ENCODE measurements around the gene XKRX. TPM values are rescaled to one million over a fixed set of nuclear protein-coding genes. Genes with fewer than 3 reads are reported as not detected.

The XKRX gene
- polyA plus RNA-seq: not detected

DNA sequence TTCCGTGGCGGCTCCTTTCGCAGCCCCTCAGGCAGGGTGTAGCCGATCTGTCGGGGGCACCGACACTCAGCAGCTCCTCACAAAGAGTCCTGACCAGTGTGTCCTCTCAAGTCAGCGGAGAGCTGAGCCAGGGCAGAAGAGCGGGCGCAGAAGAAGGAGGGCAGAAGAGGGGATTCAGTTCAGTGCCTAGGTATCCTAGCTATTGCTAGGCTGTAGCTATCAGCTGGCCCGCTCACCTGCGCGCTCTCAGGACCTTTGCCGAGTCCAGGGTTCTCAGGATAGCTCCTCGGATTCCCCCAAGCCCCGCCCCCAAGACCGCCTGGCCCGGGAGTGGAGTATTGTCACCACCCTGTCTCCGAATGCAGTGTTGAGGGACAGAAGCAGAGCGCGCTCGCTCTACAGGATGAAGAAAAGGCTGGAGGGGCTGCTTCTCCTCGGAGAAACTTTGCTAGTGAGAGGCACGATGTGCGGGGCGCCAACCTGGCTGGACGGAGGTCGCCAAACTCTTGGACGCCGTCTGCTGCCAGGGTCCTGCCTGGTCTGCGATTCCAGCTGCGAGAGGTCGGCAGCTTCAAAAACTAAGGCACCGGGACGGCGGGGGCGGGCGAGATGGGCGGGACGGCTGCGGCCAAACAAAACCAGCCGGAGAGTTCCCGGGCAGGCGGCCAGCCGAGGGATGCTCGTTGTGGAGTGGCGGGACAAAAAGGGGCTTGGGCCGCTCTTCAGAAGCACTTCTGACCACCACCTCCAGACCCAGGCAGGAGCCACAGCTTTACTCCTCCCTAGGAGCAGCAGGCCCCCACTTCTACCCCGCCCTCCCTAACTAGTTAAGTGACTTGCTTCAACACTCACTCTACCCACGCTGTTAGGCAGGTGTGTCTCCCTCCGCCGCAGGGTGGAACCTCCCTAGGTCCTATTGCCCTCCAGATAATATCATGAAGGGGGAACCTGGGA, at the start of gene XKRX:
Gene XKRX, minus strand, starts transcription at position 258 of the 954 bp plus-strand sequence. CDS start 613 bp downstream, outside the sequence.
- H3K36me3 Mint-ChIP-seq: peaks cover 0 to 9% (median 0%) of the 10 kb centered on the region in 3 donors
- no peak within 1 kb of the TSS for H3K27ac Mint-ChIP-seq
- peaks cover 9 to 11% of the 10 kb centered on the region in 2 donors for H3K4me1 Mint-ChIP-seq
- peaks cover 4 to 22% (median 8%) of the 10 kb centered on the region in 3 donors for H3K27me3 Mint-ChIP-seq (ENCODE audit: low read depth in 3 of 3)
- peak within 1 kb of the TSS; percentile 76 to 84 (median 82) for H3K4me3 Mint-ChIP-seq
- peaks cover 0 to 3% (median 0%) of the 10 kb centered on the region in 6 donors for H3K9me3 Mint-ChIP-seq
- no peak for DNase-seq

DNA sequence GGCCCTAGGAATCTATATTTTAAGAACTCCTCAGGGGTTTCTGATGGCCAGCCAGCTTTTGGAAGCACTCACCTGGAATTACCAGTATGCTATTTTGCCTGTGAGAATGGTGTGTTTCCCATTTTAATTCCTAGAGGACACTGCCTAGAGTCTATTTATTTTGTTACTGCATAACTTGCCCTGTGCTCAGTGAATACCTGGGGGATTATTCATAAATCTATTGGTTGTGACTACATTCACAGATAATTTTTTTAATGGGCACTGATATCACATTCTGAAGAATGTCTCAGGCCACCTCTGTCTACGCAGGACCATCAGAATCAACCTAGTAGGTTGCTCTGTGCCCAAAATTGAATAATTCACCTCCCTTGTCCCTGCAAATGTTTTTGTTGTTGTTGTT, 47.5 kb upstream of the XKRX start:
- Mint-ChIP-seq H3K4me1 (no peaks in the 10 kb centered on the region), H3K27ac (no peak overlapping the region), H3K4me3 (no peak overlapping the region), H3K9me3 (no peaks in the 10 kb centered on the region), H3K27me3 (ENCODE audit: low read depth in 3 of 3) (no peaks in the 10 kb centered on the region), H3K36me3 (peaks cover 0 to 11% (median 7%) of the 10 kb centered on the region in 3 donors)
- no peak for DNase-seq

DNA sequence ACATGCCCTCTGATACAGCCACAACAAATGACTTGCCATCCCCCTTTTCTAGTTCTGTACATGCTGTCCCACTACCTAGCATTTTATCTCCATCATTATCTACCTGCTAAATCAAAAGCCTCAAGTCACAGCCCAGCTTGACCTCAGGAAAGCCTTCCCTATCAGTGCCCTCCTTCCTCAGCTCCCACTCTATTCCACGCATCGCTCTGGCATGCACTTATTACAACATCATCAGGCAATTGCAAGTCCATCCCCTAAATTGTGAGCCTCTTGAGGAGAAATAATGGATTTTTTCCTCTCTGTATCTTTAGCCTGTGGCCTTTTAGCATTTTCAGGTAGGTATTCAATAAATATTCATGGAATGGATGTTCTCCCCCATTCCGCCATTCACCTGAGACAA, 46.5 kb upstream of the XKRX start:
- Mint-ChIP-seq H3K4me1 (no peaks in the 10 kb centered on the region), H3K36me3 (peaks cover 0 to 11% (median 7%) of the 10 kb centered on the region in 3 donors), H3K9me3 (no peaks in the 10 kb centered on the region), H3K4me3 (no peak overlapping the region), H3K27me3 (ENCODE audit: low read depth in 3 of 3) (no peaks in the 10 kb centered on the region), H3K27ac (no peak overlapping the region)
- no peak for DNase-seq

DNA sequence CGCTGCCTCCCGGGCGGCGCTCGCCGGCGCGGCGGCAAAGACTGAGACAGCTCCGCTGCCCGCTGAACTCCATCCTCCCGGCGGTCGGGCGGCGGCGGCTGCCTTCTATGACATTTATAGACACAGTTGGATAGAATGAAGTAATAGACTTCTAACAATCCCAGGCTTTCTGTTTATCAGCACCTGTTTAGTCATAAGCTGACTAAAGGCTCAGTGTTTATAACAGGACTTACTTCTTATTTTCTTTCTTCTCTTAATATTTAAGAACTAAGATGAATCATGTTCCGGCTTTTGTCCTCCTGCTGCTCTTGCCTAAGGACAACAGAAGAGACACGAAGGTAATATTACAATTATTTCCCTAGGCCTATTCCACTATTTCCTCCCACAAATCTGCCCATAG, 44.7 kb upstream of the XKRX start:
- Mint-ChIP-seq H3K4me1 (no peaks in the 10 kb centered on the region), H3K4me3 (no peak overlapping the region), H3K27me3 (ENCODE audit: low read depth in 3 of 3) (peaks cover 0 to 3% (median 0%) of the 10 kb centered on the region in 3 donors), H3K9me3 (no peaks in the 10 kb centered on the region), H3K36me3 (peaks cover 0 to 7% (median 7%) of the 10 kb centered on the region in 3 donors), H3K27ac (no peak overlapping the region)
- no peak for DNase-seq

DNA sequence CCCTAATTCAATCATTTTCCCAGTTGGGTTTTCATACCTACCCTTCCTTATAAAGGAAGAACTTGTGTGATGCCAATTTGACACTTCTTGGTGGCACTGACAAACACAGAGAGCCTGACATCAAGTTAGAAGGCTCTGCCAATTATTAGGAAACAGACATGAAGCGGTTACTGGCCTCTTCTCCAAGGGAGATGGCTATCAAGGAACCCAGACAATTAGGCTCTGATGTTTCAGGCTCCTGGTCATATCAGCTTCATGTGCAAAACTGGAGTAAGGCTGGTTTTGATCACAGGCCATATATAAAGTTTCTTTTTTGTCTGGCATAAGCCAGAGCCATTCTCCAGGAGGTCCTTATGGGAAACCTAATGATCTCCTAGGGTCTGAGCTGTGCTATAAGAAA, 41.2 kb upstream of the XKRX start:
- Mint-ChIP-seq H3K4me1 (no peaks in the 10 kb centered on the region), H3K36me3 (peaks cover 0 to 3% (median 0%) of the 10 kb centered on the region in 3 donors), H3K9me3 (no peaks in the 10 kb centered on the region), H3K27me3 (ENCODE audit: low read depth in 3 of 3) (peaks cover 0 to 3% (median 0%) of the 10 kb centered on the region in 3 donors), H3K4me3 (no peak overlapping the region), H3K27ac (no peak overlapping the region)
- DNase-seq: no peak

DNA sequence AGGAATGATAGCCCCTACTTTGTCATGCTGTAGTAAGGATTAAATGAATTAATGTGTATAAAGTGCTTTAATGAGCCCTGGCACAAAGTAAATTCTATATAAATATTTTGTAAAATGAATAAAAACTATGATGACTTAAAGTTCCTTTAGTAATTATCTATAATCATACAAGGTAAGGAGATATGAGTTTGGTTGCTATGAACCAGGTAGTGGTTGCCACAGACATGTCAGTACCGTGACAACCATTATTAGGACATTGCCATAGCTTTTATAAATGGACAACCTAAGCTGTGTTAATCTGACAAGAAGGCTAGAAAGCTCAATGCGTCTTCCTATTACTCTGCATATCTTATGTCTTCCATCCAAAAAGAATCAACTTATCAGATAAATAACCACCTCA, 40.7 kb upstream of the XKRX start, which contains the start of gene ARL13A:
Gene ARL13A, plus strand, starts transcription at position 301 of the 400 bp plus-strand sequence. CDS start 3,982 bp downstream, outside the sequence.
- no peak within 1 kb of the TSS for H3K27ac Mint-ChIP-seq
- peaks cover 0 to 3% (median 0%) of the 10 kb centered on the region in 3 donors for H3K36me3 Mint-ChIP-seq
- DNase-seq: no peak
- no peaks in the 10 kb centered on the region for H3K9me3 Mint-ChIP-seq
- H3K4me1 Mint-ChIP-seq: no peaks in the 10 kb centered on the region
- peaks cover 0 to 3% (median 0%) of the 10 kb centered on the region in 3 donors for H3K27me3 Mint-ChIP-seq (ENCODE audit: low read depth in 3 of 3)
- H3K4me3 Mint-ChIP-seq: no peak within 1 kb of the TSS

DNA sequence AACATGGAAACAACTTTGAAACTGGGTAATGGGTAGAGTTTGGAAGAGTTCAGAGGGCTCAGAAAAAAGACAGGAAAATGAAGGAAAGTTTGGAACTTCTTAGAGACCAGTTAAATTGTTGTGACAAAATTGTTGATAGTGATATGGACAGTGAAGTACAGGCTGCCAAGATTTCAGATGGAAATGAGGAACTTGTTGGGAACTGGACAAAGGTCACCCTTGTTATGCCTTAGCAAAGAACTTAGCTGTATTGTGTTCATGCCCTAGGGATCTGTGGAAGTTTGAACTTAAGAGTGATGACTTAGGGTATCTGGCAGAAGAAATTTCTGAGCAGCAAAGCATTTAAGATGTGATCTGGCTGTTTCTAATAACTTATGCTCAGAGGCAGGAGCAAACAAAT, 35.6 kb upstream of the XKRX start:
- Mint-ChIP-seq H3K4me1 (no peaks in the 10 kb centered on the region), H3K4me3 (no peak overlapping the region), H3K36me3 (no peaks in the 10 kb centered on the region), H3K27ac (no peak overlapping the region), H3K27me3 (ENCODE audit: low read depth in 3 of 3) (peaks cover 0 to 3% (median 2%) of the 10 kb centered on the region in 3 donors), H3K9me3 (no peaks in the 10 kb centered on the region)
- no peak for DNase-seq

DNA sequence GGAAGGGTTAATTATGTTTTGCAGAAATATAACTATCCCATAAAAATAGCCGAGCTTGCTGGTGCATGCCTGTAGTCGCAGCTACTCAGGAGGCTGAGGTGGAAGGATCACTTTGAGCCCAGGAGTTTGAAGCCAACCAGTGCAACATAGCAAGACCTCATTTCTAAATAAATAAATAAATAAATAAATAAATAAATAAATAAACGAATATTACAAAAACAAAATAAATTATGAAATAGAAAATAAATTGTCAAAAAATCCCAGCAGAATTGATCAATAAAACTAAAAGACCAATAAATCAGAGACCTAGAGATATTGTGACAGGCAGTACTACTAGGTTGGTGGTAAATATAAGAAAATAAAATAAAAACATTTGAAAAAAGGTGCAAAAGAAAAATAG, 34.1 kb upstream of the XKRX start:
- peaks cover 0 to 3% (median 2%) of the 10 kb centered on the region in 3 donors for H3K27me3 Mint-ChIP-seq (ENCODE audit: low read depth in 3 of 3)
- no peaks in the 10 kb centered on the region for H3K36me3 Mint-ChIP-seq
- H3K4me3 Mint-ChIP-seq: no peak overlapping the region
- H3K4me1 Mint-ChIP-seq: no peaks in the 10 kb centered on the region
- no peak overlapping the region for H3K27ac Mint-ChIP-seq
- DNase-seq: no peak
- no peaks in the 10 kb centered on the region for H3K9me3 Mint-ChIP-seq

DNA sequence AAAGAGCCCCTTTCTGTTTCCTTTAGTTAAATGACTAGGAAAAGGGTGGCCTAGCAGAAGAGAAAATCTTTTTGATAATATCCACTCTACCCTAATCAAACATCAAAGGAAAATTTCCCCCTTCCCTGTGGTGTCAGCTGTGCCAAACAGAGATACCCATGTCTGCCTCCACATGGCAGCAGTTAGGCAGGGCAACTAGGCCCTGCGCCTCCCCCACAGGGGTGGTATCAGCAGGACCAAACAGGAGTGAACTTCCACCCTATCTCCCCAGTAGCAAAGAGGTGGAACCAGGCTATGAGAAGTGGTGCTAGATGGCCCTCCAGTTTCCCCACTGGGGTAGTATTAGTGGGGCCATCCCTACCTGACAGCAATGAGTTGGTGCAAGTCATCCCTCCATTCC, 19.8 kb upstream of the XKRX start:
- no peak for DNase-seq
- Mint-ChIP-seq H3K36me3 (peaks cover 0 to 7% (median 0%) of the 10 kb centered on the region in 3 donors), H3K27ac (no peak overlapping the region), H3K9me3 (no peaks in the 10 kb centered on the region), H3K4me1 (no peaks in the 10 kb centered on the region), H3K4me3 (no peak overlapping the region), H3K27me3 (ENCODE audit: low read depth in 3 of 3) (peaks cover 0 to 8% (median 0%) of the 10 kb centered on the region in 3 donors)

DNA sequence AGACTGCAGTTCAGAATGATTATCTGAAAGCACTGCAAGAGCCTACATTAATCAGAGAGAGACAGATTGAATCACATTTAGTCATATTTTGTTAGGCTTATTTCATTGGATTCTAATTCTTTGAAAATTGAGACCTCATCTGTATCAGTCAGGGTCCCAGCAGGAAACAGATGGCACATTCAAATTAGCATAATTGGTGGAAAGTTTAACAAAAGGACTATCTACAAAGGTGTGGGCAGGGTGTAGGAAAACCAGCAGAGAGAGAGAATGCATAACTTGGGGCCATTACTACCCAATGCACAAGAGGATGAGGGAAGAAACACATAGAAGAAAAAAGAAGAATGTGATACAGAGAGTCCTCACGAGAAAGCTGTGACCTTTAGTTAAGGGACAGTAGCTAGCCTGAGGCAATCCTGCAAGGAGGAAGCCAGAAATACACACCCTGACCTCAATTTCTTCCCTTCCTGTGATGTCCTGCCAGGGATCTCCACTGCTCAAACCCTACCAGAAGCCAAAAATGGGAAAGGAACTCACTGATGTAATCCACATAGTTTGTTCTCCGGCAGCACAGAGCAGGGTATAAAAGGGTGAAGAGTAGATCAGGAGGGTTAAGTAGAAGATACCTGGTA, 17.7 kb upstream of the XKRX start:
- Mint-ChIP-seq H3K4me3 (no peak overlapping the region), H3K9me3 (no peaks in the 10 kb centered on the region), H3K4me1 (no peaks in the 10 kb centered on the region), H3K27ac (no peak overlapping the region), H3K36me3 (peaks cover 0 to 3% (median 0%) of the 10 kb centered on the region in 3 donors), H3K27me3 (ENCODE audit: low read depth in 3 of 3) (peaks cover 0 to 5% (median 0%) of the 10 kb centered on the region in 3 donors)
- no peak for DNase-seq

DNA sequence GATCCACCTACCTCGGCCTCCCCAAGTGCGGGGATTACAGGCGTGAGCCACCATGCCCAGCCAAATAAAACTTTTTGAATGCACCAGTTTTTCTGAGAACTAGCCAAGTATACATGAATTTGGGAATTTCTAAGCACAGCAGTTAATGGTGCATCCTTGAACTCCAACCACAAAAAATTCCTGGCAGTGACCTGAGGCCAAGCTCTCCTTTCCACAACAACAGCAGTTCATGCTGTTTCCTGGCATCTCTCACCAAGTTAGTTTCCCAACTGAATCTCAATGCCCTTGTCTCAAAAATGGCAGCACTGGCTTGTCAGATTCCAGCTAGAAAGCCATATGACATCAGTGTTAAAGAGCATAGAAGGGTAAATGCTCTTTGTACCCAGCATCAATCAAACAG, 15.9 kb upstream of the XKRX start:
- no peaks in the 10 kb centered on the region for H3K4me1 Mint-ChIP-seq
- H3K9me3 Mint-ChIP-seq: no peaks in the 10 kb centered on the region
- H3K36me3 Mint-ChIP-seq: peaks cover 0 to 3% (median 0%) of the 10 kb centered on the region in 3 donors
- no peak overlapping the region for H3K27ac Mint-ChIP-seq
- no peak for DNase-seq
- peaks cover 0 to 5% (median 0%) of the 10 kb centered on the region in 3 donors for H3K27me3 Mint-ChIP-seq (ENCODE audit: low read depth in 3 of 3)
- no peak overlapping the region for H3K4me3 Mint-ChIP-seq

DNA sequence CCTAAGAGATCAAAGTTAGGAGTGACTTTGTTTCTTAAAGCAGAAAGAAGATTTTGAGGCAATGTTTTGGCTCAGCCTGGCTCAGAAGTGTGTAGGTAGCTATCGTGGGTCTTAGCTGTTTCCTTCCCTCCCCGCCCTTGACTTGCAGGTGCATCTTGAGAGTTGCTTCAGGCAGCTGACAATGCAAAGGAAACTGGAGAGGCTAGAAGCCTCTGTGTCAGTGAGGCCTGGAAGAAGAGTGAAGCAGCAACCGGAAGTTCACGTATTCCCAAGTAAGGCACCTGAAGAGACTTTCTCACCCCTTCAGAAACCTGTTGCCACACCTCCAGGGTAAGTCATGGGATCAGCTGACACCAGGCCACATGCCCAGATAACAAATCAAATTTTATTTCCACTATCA, 10.6 kb upstream of the XKRX start:
- no peaks in the 10 kb centered on the region for H3K36me3 Mint-ChIP-seq
- no peak for DNase-seq
- H3K27ac Mint-ChIP-seq: no peak overlapping the region
- H3K9me3 Mint-ChIP-seq: no peaks in the 10 kb centered on the region
- H3K4me1 Mint-ChIP-seq: no peaks in the 10 kb centered on the region
- no peak overlapping the region for H3K4me3 Mint-ChIP-seq
- H3K27me3 Mint-ChIP-seq (ENCODE audit: low read depth in 3 of 3): peaks cover 0 to 3% (median 3%) of the 10 kb centered on the region in 3 donors

DNA sequence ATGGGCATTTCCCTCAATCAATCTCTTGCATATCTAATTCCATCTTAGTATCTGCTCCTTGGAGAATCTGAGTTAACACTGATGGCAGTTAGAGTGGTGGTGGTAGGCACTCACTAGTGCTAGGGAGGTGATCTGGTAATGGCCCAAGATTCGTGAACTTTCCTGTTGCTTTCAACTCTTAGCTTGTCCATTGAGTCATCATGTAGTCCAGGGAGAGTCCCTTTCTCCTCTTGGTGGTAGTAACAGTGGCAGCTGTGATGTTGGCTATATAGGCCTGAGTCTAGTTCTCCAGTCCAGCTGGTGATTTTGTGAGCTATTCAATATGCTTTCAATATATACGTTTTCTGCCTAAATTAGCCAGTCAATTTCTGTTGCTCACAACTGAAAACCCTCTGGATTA, 7.0 kb upstream of the XKRX start:
- Mint-ChIP-seq H3K27ac (no peak overlapping the region), H3K27me3 (ENCODE audit: low read depth in 3 of 3) (peaks cover 2 to 9% (median 6%) of the 10 kb centered on the region in 3 donors), H3K9me3 (no peaks in the 10 kb centered on the region), H3K36me3 (peaks cover 0 to 9% (median 0%) of the 10 kb centered on the region in 3 donors), H3K4me3 (no peak overlapping the region), H3K4me1 (no peaks in the 10 kb centered on the region)
- no peak for DNase-seq

DNA sequence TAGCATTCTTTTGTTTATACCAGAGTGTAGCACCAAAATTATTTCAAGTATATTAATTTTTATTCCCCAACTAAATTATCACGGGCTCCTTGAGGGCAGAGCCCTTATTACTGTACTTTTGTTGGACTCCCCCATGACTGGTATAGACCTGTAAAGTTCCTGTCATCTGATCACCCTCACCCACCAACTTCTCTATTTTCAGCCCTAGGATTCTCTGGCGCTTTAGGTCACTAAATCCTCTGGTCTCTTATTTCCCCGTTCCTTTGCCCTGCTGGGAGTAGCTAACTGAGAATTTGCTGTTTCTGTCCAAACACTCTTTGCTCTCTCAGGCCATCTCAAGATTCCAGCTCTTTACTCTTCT, 3.2 kb upstream of the XKRX start:
- Mint-ChIP-seq H3K27ac (no peak overlapping the region), H3K9me3 (no peaks in the 10 kb centered on the region), H3K27me3 (ENCODE audit: low read depth in 3 of 3) (peaks cover 6 to 22% (median 8%) of the 10 kb centered on the region in 3 donors), H3K36me3 (peaks cover 0 to 9% (median 0%) of the 10 kb centered on the region in 3 donors), H3K4me1 (peaks cover 9 to 11% of the 10 kb centered on the region in 2 donors), H3K4me3 (peak overlapping the region in 1 of 5 donors; percentile 21)
- no peak for DNase-seq
